Measurements from ENCODE around the gene TIMMDC1. TPM values are rescaled to one million over a fixed set of nuclear protein-coding genes. Genes with fewer than 3 reads are reported as not detected.

The TIMMDC1 gene
- total and polyA plus RNA-seq, 2 of the 13 experiments (the other 11 are each of a cell fraction or from before 2014, with no cell fraction given), result 50.0 to 77.8 TPM

DNA sequence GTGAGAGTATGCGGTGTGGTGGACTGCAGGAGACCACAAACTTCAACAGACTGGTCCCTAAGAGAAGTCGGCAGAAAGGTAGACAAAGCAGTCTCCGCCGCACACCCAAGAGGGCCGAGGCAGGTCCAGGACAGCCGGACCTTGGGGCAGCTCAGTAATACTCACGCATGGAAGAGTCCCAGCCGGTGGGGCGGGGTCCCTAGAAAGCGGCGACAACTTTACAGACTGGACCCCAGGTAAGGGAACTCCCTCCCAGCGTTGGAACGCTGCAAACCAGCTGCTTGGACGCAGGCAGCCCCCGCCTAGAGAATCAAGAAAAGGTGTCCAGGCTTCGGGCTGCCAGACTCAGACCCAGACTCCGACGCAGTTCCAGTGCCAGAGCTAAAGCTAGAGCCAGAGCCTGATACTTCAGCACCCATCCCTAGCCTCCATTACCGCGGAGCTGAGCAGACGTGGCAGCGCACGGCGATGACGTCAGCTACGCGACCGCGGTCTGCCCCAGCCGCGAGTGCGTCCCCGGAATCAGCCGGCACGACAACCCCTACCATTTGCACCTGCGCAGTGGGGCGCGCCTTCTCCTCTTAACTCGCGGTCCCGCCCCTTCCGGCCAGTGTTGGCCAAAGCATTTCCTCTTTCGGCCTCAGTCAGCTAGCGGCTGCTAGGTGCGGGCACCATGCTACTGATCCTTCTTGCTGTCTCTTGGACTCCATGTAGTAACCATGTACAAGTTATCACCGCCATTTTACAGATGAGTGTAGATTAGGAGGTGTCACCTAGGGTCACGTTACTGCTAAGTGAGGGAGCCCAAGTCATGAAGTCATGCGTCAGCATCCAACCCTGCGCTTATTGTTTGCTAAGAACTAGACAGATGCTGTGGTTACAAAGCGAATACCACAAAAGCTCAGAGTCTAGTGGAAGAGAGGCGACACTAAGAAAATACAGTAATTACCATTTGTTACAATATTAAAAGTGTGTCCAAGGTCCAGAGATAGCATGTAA is 34.9 kb upstream of the TIMMDC1 start, which contains the start of gene TMEM39A (continued):
- TF ChIP-seq HOXA5 (CRISPR knock-in tag; IDR thresholded peaks at IDR 0.05) (peak; percentile 78), MTA3 (CRISPR knock-in tag; IDR thresholded peaks at IDR 0.05) (no peak), ZFP36L2 (CRISPR knock-in tag; IDR thresholded peaks at IDR 0.05) (no peak; the same call in 1 of the 2 replicates), GMEB1 (CRISPR knock-in tag; IDR thresholded peaks at IDR 0.05; ENCODE audit: borderline replicate concordance) (peak; percentile 93), ZNF205 (CRISPR knock-in tag; IDR thresholded peaks at IDR 0.05) (peak; percentile 80), CHD4 (IDR thresholded peaks at IDR 0.05; ENCODE audit: borderline replicate concordance, low read length) (no peak), ZNF530 (CRISPR knock-in tag; IDR thresholded peaks at IDR 0.05; ENCODE audit: low read depth) (no peak), CREB3 (CRISPR knock-in tag; IDR thresholded peaks at IDR 0.05) (no peak), NCOR1 (IDR thresholded peaks at IDR 0.05; ENCODE audit: borderline replicate concordance, low read length) (no peak), ZNF687 (CRISPR knock-in tag; IDR thresholded peaks at IDR 0.05) (peak; percentile 92), NR2C2 (CRISPR knock-in tag; IDR thresholded peaks at IDR 0.05; ENCODE audit: borderline replicate concordance) (peak; percentile 91), MYPOP (CRISPR knock-in tag; IDR thresholded peaks at IDR 0.05) (peak; percentile 80), NR2F6 (IDR thresholded peaks at IDR 0.05) (no peak), NR2F6 (CRISPR knock-in tag; IDR thresholded peaks at IDR 0.05) (peak; percentile 53; the same call in 1 of the 2 replicates)
- TF ChIP-seq, protein P1, sequence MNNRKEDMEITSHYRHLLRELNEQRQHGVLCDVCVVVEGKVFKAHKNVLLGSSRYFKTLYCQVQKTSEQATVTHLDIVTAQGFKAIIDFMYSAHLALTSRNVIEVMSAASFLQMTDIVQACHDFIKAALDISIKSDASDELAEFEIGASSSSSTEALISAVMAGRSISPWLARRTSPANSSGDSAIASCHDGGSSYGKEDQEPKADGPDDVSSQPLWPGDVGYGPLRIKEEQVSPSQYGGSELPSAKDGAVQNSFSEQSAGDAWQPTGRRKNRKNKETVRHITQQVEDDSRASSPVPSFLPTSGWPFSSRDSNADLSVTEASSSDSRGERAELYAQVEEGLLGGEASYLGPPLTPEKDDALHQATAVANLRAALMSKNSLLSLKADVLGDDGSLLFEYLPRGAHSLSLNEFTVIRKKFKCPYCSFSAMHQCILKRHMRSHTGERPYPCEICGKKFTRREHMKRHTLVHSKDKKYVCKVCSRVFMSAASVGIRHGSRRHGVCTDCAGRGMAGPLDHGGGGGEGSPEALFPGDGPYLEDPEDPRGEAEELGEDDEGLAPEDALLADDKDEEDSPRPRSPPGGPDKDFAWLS (CRISPR knock-in tag; IDR thresholded peaks at IDR 0.05; ENCODE audit: borderline replicate concordance), result no peak
- TF ChIP-seq, protein P2, sequence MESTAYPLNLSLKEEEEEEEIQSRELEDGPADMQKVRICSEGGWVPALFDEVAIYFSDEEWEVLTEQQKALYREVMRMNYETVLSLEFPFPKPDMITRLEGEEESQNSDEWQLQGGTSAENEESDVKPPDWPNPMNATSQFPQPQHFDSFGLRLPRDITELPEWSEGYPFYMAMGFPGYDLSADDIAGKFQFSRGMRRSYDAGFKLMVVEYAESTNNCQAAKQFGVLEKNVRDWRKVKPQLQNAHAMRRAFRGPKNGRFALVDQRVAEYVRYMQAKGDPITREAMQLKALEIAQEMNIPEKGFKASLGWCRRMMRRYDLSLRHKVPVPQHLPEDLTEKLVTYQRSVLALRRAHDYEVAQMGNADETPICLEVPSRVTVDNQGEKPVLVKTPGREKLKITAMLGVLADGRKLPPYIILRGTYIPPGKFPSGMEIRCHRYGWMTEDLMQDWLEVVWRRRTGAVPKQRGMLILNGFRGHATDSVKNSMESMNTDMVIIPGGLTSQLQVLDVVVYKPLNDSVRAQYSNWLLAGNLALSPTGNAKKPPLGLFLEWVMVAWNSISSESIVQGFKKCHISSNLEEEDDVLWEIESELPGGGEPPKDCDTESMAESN (CRISPR knock-in tag; conservative IDR thresholded peaks at IDR 0.05), result no peak

All from HepG2 (cell line).